Mesendoderm (in vitro differentiated cells): ENCODE results near the gene GALNT13.

ENCODE experiments used
- DNase-seq: peaks from one replicate; pipeline ENCODE4 v3.0.0; 2013
- H2AK5ac ChIP-seq: 2 replicates; pipeline ENCODE4 v1.6.1; 2013; ENCODE audit warnings: low read length, inconsistent platforms
- H2BK120ac ChIP-seq: 2 replicates; pipeline ENCODE4 v1.6.1; 2013; ENCODE audit warnings: low read depth, mild to moderate bottlenecking, low read length, moderate library complexity, mixed read lengths
- H2BK15ac ChIP-seq: replicated peaks from 2 replicates; pipeline ENCODE4 v1.6.1; 2013; ENCODE audit warnings: low read depth, mild to moderate bottlenecking, moderate library complexity
- H2BK5ac ChIP-seq: 2 replicates; pipeline ENCODE4 v1.6.1; 2013; ENCODE audit warnings: low read length, inconsistent platforms
- H3K18ac ChIP-seq: 2 replicates; pipeline ENCODE4 v1.6.1; 2013; ENCODE audit warnings: mild to moderate bottlenecking, low read length, mixed read lengths
- H3K23ac ChIP-seq: one replicate; pipeline ENCODE4 v1.6.1; 2013; ENCODE audit warnings: low read length
- H3K27ac ChIP-seq: 2 replicates; pipeline ENCODE4 v1.5.1; 2013; ENCODE audit warnings: low read depth, mild to moderate bottlenecking, inconsistent platforms, low read length, moderate library complexity
- H3K27me3 ChIP-seq: 2 replicates; pipeline ENCODE4 v1.6.1; 2013; ENCODE audit warnings: low read length, control low read depth, mild to moderate bottlenecking, inconsistent platforms; ENCODE audit not compliant: insufficient read depth, poor library complexity
- H3K36me3 ChIP-seq: 2 replicates; pipeline ENCODE4 v1.6.1; 2013; ENCODE audit warnings: low read length, inconsistent platforms; ENCODE audit not compliant: control insufficient read depth, insufficient read depth
- H3K4ac ChIP-seq: one replicate; pipeline ENCODE4 v1.6.1; 2013; ENCODE audit warnings: low read depth, mild to moderate bottlenecking, low read length, moderate library complexity
- H3K4me1 ChIP-seq: 2 replicates; pipeline ENCODE4 v1.6.1; 2013; ENCODE audit warnings: low read depth, low read length, inconsistent platforms; ENCODE audit not compliant: control insufficient read depth
- H3K4me2 ChIP-seq: 2 replicates; pipeline ENCODE4 v1.6.1; 2013; ENCODE audit warnings: low read length
- H3K4me3 ChIP-seq: 2 replicates; pipeline ENCODE4 v1.5.1; 2013; ENCODE audit warnings: mild to moderate bottlenecking, low read length
- H3K56ac ChIP-seq: one replicate; pipeline ENCODE4 v1.6.1; 2013; ENCODE audit warnings: low read length
- H3K79me1 ChIP-seq: 2 replicates; pipeline ENCODE4 v1.6.1; 2013; ENCODE audit warnings: low read length, inconsistent platforms
- H3K79me2 ChIP-seq: 2 replicates; pipeline ENCODE4 v1.6.1; 2013; ENCODE audit warnings: mild to moderate bottlenecking, low read length; ENCODE audit not compliant: control insufficient read depth, insufficient read depth
- H3K9ac ChIP-seq: 2 replicates; pipeline ENCODE4 v1.6.1; 2013; ENCODE audit warnings: low read length, inconsistent platforms
- H4K5ac ChIP-seq: one replicate; pipeline ENCODE4 v1.6.1; 2013; ENCODE audit warnings: low read length
- H4K8ac ChIP-seq: one replicate; pipeline ENCODE4 v1.6.1; 2013; ENCODE audit warnings: low read depth, mild to moderate bottlenecking, control low read depth, low read length, moderate library complexity
- WGBS: extraction: QIAGEN DNeasy Blood & Tissue Kit; methylation state at CpG from one replicate; pipeline ENCODE4 v1.1.7; 2013; ENCODE audit warnings: low lambda C conversion rate, missing lambda C conversion rate; ENCODE audit not compliant: insufficient coverage; ENCODE audit errors: extremely low coverage; 5-methylcytosine and 5-hydroxymethylcytosine counted together

GALNT13 gene

DNA sequence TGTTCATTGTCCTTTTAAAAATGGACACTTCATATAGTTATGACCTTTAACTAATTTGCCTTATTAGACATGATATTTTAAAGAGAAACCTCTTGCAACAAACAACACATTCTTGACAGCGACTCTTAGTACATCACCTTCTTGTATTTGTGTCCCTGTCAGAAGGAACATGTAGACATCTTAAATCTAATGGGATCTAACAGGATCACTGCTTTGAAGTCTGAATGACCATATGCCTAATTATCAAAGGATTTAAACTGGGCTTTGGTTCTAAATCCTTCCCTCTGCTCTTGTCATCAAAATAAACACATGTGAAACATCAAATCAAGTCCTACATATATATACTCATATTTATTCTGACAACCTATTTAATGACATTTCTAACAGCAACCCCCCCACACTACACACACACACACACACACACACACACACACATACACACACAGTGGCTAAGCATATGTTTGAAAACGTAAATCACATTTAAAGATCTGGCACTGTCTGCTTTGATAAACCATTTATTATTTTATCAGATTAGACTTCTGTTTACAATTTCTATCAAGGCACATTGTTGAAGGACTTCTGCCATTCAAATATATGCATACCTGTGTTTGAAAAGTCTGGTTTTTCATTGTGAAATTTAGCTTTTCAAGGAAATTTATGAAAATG is 4.2 kb downstream of the GALNT13 start:
- Histone ChIP-seq H3K4me3 (no peak overlapping the region), H3K9ac (no peak overlapping the region), H3K4me2 (no peak overlapping the region), H3K79me2 (peaks cover 1% of the 10 kb centered on the region), H2AK5ac (no peak overlapping the region), H3K27me3 (peaks cover 3% of the 10 kb centered on the region), H2BK120ac (no peak overlapping the region), H3K4me1 (no peaks in the 10 kb centered on the region), H3K79me1 (peaks cover 2% of the 10 kb centered on the region), H3K56ac (no peak overlapping the region), H4K8ac (no peak overlapping the region), H2BK15ac (no peak overlapping the region), H3K27ac (no peak overlapping the region), H2BK5ac (no peak overlapping the region), H3K36me3 (no peaks in the 10 kb centered on the region), H3K23ac (no peak overlapping the region), H3K4ac (no peak overlapping the region), H4K5ac (no peak overlapping the region), H3K18ac (no peak overlapping the region)
- no CpG with 5 or more reads among the region's 2 CpGs for WGBS
- no peak for DNase-seq

DNA sequence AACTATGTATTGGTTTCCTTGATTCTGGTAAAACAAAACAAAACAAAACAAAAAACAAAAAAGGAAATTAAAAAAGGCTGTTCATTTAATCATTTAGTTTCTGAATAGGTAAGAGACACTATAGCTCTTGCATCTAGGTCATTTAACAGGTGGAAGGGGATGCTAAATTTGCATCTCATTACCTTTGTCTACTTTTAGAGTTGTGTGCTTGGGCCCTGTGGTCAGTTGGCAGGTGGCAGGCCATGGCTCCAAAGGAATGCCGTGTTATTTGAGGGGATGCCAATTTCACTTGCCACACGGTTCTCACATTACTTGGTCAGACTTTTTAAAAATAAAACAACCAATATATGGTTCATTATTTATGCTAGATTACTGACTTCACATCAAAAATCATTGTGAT is 9.2 kb downstream of the GALNT13 start:
- no peak overlapping the region for H3K56ac ChIP-seq
- no peak overlapping the region for H3K18ac ChIP-seq
- no peak overlapping the region for H2BK5ac ChIP-seq
- no peaks in the 10 kb centered on the region for H3K36me3 ChIP-seq
- no peak overlapping the region for H4K8ac ChIP-seq
- H3K23ac ChIP-seq = no peak overlapping the region
- H3K79me2 ChIP-seq = peaks cover 1% of the 10 kb centered on the region
- WGBS = no CpG with 5 or more reads among the region's 2 CpGs
- H3K4ac ChIP-seq = no peak overlapping the region
- no peaks in the 10 kb centered on the region for H3K4me1 ChIP-seq
- H3K79me1 ChIP-seq = no peaks in the 10 kb centered on the region
- H3K4me2 ChIP-seq = no peak overlapping the region
- H3K9ac ChIP-seq = no peak overlapping the region
- H3K4me3 ChIP-seq = no peak overlapping the region
- H4K5ac ChIP-seq = no peak overlapping the region
- H3K27me3 ChIP-seq = no peaks in the 10 kb centered on the region
- no peak overlapping the region for H2AK5ac ChIP-seq
- H2BK15ac ChIP-seq = no peak overlapping the region
- H2BK120ac ChIP-seq = no peak overlapping the region
- H3K27ac ChIP-seq = no peak overlapping the region
- no peak for DNase-seq

DNA sequence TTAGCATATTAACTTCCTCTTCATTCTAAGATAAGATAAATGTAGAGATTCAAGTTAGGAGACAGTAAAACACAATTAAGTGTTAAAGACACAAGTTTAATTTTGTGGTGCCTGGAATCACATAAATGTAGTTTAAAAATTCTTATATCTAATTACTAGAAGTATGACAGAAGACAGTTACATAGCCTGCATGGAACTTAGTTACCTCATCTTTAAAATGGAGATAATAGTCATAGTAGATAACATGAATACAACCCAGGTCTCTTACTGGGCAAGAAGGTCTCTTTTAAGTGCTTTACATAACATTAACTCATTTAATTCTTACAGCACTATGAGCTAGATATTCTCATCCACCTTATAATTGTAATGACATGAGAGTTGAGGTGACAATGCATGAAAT is 15.1 kb downstream of the GALNT13 start:
- no peaks in the 10 kb centered on the region for H3K27me3 ChIP-seq
- H3K9ac ChIP-seq = no peak overlapping the region
- H3K23ac ChIP-seq = no peak overlapping the region
- no peak overlapping the region for H3K56ac ChIP-seq
- no peaks in the 10 kb centered on the region for H3K36me3 ChIP-seq
- H3K4me2 ChIP-seq = no peak overlapping the region
- no peak overlapping the region for H3K27ac ChIP-seq
- H4K5ac ChIP-seq = no peak overlapping the region
- no peak overlapping the region for H3K4ac ChIP-seq
- H3K79me1 ChIP-seq = no peaks in the 10 kb centered on the region
- H3K4me3 ChIP-seq = no peak overlapping the region
- no peak overlapping the region for H2AK5ac ChIP-seq
- H4K8ac ChIP-seq = no peak overlapping the region
- H3K79me2 ChIP-seq = no peaks in the 10 kb centered on the region
- H3K18ac ChIP-seq = no peak overlapping the region
- no peak overlapping the region for H2BK15ac ChIP-seq
- peaks cover 1% of the 10 kb centered on the region for H3K4me1 ChIP-seq
- no peak overlapping the region for H2BK5ac ChIP-seq
- no peak overlapping the region for H2BK120ac ChIP-seq
- no peak for DNase-seq

DNA sequence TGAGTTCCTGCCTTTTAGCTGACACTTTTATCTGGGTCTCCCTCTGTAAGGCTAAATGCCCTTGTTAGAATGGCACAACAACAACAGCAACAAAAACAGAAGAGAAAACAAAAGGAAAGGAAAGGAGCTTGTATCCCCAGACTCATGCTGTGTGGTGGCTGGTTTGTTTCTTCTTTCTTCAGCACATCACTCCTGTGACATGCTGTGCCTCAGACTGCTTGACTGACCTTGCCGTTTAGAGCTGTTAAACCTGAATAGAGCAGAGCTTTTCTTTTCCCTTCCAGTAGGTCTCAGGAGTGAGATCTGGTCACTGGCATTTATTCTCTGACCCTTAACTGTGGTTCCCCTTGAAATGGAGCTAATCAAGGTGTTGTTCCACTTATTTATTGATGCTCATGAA is 18.9 kb downstream of the GALNT13 start:
- no peaks in the 10 kb centered on the region for H3K79me1 ChIP-seq
- peaks cover 1% of the 10 kb centered on the region for H3K4me1 ChIP-seq
- H3K9ac ChIP-seq = no peak overlapping the region
- H3K4me3 ChIP-seq = no peak overlapping the region
- WGBS = no CpG with 5 or more reads among the region's 1 CpG
- no peaks in the 10 kb centered on the region for H3K36me3 ChIP-seq
- H4K5ac ChIP-seq = no peak overlapping the region
- no peak overlapping the region for H3K23ac ChIP-seq
- peak; percentile 64 for DNase-seq
- no peak overlapping the region for H3K4me2 ChIP-seq
- H3K27me3 ChIP-seq = no peaks in the 10 kb centered on the region
- H2AK5ac ChIP-seq = no peak overlapping the region
- H3K4ac ChIP-seq = no peak overlapping the region
- no peak overlapping the region for H4K8ac ChIP-seq
- H3K79me2 ChIP-seq = no peaks in the 10 kb centered on the region
- no peak overlapping the region for H2BK120ac ChIP-seq
- H2BK5ac ChIP-seq = no peak overlapping the region
- no peak overlapping the region for H2BK15ac ChIP-seq
- no peak overlapping the region for H3K27ac ChIP-seq
- no peak overlapping the region for H3K56ac ChIP-seq
- no peak overlapping the region for H3K18ac ChIP-seq

DNA sequence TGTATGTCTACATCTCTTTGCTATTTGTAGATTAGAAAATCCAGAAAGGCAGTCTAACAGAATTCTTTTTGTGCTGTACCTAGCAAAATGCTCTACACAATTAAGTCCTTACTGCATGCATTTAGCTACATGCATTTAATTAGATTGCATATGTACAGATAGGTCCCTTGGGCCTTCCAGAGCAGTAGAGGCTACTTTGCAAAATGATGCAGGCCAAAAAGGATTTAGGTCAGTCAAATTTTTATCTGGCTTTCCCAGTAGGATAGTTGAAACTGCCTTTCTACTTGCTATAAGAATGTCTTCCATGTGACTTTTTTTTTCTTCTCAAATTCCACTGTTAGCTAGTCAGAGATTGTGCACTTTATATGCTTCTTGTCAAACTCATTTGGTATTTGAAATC is 19.3 kb downstream of the GALNT13 start:
- H3K27me3 ChIP-seq = no peaks in the 10 kb centered on the region
- H3K79me1 ChIP-seq = no peaks in the 10 kb centered on the region
- H3K4me2 ChIP-seq = no peak overlapping the region
- H4K5ac ChIP-seq = no peak overlapping the region
- H2BK5ac ChIP-seq = no peak overlapping the region
- H3K23ac ChIP-seq = no peak overlapping the region
- no peak overlapping the region for H3K56ac ChIP-seq
- H3K4me1 ChIP-seq = peaks cover 1% of the 10 kb centered on the region
- no peak overlapping the region for H3K18ac ChIP-seq
- no peak overlapping the region for H3K4me3 ChIP-seq
- no peak overlapping the region for H2BK15ac ChIP-seq
- DNase-seq = peak; percentile 9
- no peak overlapping the region for H3K9ac ChIP-seq
- no peak overlapping the region for H3K27ac ChIP-seq
- no peaks in the 10 kb centered on the region for H3K79me2 ChIP-seq
- no peak overlapping the region for H3K4ac ChIP-seq
- H2BK120ac ChIP-seq = no peak overlapping the region
- no peak overlapping the region for H4K8ac ChIP-seq
- no peaks in the 10 kb centered on the region for H3K36me3 ChIP-seq
- H2AK5ac ChIP-seq = no peak overlapping the region

DNA sequence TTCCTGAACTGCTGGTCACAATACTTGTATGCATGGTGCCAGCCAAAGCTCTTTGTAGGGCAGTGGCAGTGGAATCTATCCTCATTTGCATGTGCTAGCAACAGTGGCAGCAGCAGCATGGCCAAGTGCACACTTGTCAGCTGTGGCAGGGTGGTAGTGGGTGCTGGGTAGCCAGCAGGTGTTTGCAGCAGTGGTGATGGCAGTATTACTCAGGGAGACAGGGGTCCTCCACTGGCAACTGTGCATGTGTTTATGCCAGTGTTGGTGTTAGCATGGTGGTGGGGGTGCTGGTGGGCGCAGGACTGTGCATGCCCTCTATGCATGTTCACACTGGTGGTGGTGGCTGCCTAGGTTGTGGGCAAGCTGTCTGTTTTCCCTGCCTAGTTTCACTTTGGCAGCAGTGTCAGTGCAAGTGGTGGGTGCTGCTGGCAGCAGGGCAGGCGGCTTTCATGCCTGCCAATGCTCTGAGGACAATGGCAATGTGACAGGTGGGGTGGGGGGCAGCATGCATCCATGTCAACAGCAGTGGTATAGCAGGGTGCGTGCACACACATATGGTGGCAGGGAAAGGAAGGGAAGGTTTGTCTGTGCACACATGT is 41.2 kb downstream of the GALNT13 start:
- WGBS = no CpG with 5 or more reads among the region's 3 CpGs
- H3K56ac ChIP-seq = no peak overlapping the region
- H3K18ac ChIP-seq = no peak overlapping the region
- peaks cover 5% of the 10 kb centered on the region for H3K79me1 ChIP-seq
- DNase-seq = no peak
- H2BK15ac ChIP-seq = no peak overlapping the region
- no peaks in the 10 kb centered on the region for H3K4me1 ChIP-seq
- H4K8ac ChIP-seq = no peak overlapping the region
- no peak overlapping the region for H3K9ac ChIP-seq
- no peak overlapping the region for H3K4me2 ChIP-seq
- no peaks in the 10 kb centered on the region for H3K27me3 ChIP-seq
- H2AK5ac ChIP-seq = no peak overlapping the region
- no peak overlapping the region for H2BK120ac ChIP-seq
- H4K5ac ChIP-seq = no peak overlapping the region
- H2BK5ac ChIP-seq = no peak overlapping the region
- no peak overlapping the region for H3K4me3 ChIP-seq
- H3K79me2 ChIP-seq = no peaks in the 10 kb centered on the region
- no peaks in the 10 kb centered on the region for H3K36me3 ChIP-seq
- H3K4ac ChIP-seq = no peak overlapping the region
- H3K23ac ChIP-seq = no peak overlapping the region
- H3K27ac ChIP-seq = no peak overlapping the region
